GM19372 (cell line): Measurements from ENCODE around the gene CARHSP1.
A peak's percentile ranks its signal among the peaks of the same experiment; 100 is the strongest.
"Not testable (repeated sequence)": the region's sequence is repeated elsewhere in the genome, so short reads cannot be mapped to it uniquely, and the experiment has no call there.

Experiments used
- ATAC-seq: cut with Tn5 transposase; IDR thresholded peaks from one replicate; pipeline ENCODE4 v1.9.1; 2021; ENCODE audit warnings: mild to moderate bottlenecking, low read depth, moderate library complexity; ENCODE audit not compliant: unreplicated experiment

CARHSP1 gene

GRCh38 chr16:8836797-8837196 is 32.0 kb downstream of the CARHSP1 start:
- ATAC-seq, result not testable (repeated sequence)

GRCh38 chr16:8832717-8833105 is 36.1 kb downstream of the CARHSP1 start:
- ATAC-seq, result no peak

GRCh38 chr16:8831871-8832716 is 36.7 kb downstream of the CARHSP1 start:
- ATAC-seq, result no peak

GRCh38 chr16:8831450-8831849 is 37.4 kb downstream of the CARHSP1 start:
- no peak for ATAC-seq

GRCh38 chr16:8828541-8829165 is 40.2 kb downstream of the CARHSP1 start:
- no peak for ATAC-seq

GRCh38 chr16:8826278-8826879 is 42.4 kb downstream of the CARHSP1 start:
- no peak for ATAC-seq

- no peak for ATAC-seq
These were observed 46.4 kb downstream of the CARHSP1 start for GRCh38 chr16:8822403-8822802.

GRCh38 chr16:8819411-8820034 is 49.3 kb downstream of the CARHSP1 start:
- peak; percentile 11 for ATAC-seq

- ATAC-seq, result peak; percentile 78
These were observed 50.1 kb downstream of the CARHSP1 start for GRCh38 chr16:8818504-8819270.

- ATAC-seq, result no peak
These were observed 51.7 kb downstream of the CARHSP1 start for GRCh38 chr16:8816967-8817655.

GRCh38 chr16:8814095-8814806 is 54.6 kb downstream of the CARHSP1 start:
- ATAC-seq, result no peak

GRCh38 chr16:8812162-8812843 is 56.5 kb downstream of the CARHSP1 start:
- no peak for ATAC-seq

GRCh38 chr16:8808613-8809353 is 60.0 kb downstream of the CARHSP1 start:
- no peak for ATAC-seq

GRCh38 chr16:8808009-8808408 is 60.8 kb downstream of the CARHSP1 start:
- no peak for ATAC-seq

GRCh38 chr16:8807189-8807588 is 61.6 kb downstream of the CARHSP1 start:
- ATAC-seq, result no peak

- ATAC-seq, result no peak
These were observed 62.4 kb downstream of the CARHSP1 start for GRCh38 chr16:8806272-8806983.

GRCh38 chr16:8804313-8804712 is 64.5 kb downstream of the CARHSP1 start:
- ATAC-seq, result no peak
